Left cardiac atrium (tissue), 4 donors: ENCODE measurements around the gene ZNF112. TPM values are rescaled to one million over a fixed set of nuclear protein-coding genes. Genes with fewer than 3 reads are reported as not detected.

Experiments used
- ATAC-seq, 2 donors: fragments of 200-7000 bp; cut with Tn5 transposase; one replicate each; pipeline ENCODE4 v1.9.1; 2020; ENCODE audit warnings: mild to moderate bottlenecking in 2 of 2, moderate library complexity in 2 of 2
- DNase-seq: peaks from one replicate; pipeline ENCODE4 v3.0.0-alpha.2; 2020
- intact Hi-C, 2 donors: fragments of 100-400 bp; cut with DNase I; formaldehyde crosslinking; loops; one replicate each; pipeline versions ENCODE4 v1.14.1 to v1.15.1; 2022 to 2023
- total RNA-seq, 2 donors: library from RNA; stranded (reverse); fragmentation: NEBNext Ultra II Directional; extraction: Animal tissue kit (Norgen Biotek cat#: 25700); gene quantifications; one replicate each; pipeline ENCODE4 v1.2.1, GENCODE V29; 2021
- donor health status: DM: no; HTN: yes; CAD: no.
- donor health status: DM: no; HTN: yes; CAD: no; lungs with severe emphysema.
- donor health status: DM: yes; HTN: yes; CAD: no.
- donor health status: Dilated cardiomyopathy.

Gene ZNF112
- total RNA-seq, 2 donors from 2014 or later, result 4.5 to 5.2 TPM

DNA sequence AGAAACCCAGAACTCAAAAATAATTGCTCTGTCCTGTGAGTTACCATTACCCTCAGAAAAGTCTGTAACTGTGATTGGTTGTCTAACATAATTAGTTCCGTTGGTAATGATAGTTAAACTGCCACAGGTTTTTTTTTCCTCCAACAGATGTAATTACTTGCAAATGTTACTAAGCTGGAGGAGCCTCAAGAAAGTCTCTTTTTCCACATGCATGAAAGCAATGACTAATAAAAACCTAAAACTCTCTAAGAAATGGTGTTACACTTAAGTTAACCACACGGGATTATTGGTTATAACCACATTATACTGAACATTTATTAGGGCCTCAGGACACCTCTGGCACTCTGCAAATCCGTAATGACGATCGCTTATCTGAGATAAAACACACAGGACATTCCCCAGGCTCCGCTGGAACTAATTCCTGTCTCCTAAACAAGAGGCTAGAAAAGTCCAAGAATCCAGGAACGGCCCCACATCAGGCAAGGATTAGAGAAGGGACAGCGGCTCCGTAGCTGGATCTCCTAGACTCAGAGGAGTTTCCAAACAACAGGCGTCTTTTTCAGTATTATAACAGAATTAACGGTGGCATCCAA, 52.4 kb downstream of the ZNF112 start:
- ATAC-seq (peak; percentile 31 to 33), DNase-seq (no peak)
- intact Hi-C loops, result no loop called here

DNA sequence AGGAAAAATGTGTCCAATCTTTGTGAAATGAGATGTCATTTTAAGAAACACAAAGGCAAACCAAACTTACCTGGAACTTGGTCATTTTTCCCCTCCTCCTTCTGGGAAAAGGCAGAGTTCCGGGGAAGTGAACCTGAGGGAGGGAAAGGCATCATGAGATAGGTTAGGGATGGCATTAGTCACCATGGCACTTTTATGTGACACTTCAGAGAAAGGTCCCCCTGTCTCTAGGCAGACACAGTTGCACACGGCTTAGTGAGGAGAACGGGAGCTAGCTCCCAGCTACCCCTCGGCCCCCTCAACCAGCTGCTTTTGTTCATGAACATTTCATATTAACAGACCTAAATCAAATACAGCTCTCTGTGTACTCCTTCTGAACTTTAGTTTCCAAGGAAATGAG, 53.2 kb downstream of the ZNF112 start:
- DNase-seq (no peak), ATAC-seq (no peak)
- intact Hi-C loops, result no loop called here

DNA sequence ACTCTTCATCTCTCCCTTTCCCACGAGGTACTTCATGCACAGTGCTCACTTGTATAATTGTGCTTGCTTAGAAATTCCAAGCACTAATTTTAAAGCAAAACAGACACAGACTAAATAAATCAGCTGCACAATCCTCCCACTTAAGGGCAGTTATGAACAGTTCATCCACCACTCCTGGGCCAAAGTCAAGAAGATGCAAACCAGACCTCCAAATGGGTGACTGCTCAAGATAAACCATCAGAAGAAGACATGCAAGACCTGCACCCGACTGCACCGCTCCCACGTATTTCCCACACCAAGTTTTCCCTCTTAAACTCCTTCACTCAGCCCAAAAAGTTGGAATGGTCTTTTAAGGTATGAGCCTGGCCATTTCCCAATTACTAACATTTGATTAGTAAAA, 71.5 kb downstream of the ZNF112 start:
- intact Hi-C loops, result no loop called here
- ATAC-seq, result no peak
- no peak for DNase-seq

DNA sequence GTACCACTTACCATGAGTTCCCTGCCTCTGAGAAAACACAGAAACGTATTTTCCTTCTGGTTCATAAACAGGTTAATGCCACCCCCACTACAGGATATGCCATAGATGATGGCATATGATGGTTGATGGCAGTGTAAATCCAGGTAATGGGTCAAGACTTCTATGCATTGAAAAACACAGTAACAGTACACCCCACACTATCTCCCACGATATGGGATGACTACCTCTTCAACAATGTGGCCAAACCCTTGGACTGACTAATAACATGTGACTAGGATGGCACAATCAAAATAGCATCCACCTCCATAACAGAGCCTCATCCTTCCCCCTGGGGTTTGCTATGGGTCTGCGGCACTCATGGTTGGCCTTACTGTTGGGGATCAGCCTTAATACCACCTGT, 73.6 kb downstream of the ZNF112 start:
- DNase-seq (no peak), ATAC-seq (no peak)
- intact Hi-C loops, result no loop called here

DNA sequence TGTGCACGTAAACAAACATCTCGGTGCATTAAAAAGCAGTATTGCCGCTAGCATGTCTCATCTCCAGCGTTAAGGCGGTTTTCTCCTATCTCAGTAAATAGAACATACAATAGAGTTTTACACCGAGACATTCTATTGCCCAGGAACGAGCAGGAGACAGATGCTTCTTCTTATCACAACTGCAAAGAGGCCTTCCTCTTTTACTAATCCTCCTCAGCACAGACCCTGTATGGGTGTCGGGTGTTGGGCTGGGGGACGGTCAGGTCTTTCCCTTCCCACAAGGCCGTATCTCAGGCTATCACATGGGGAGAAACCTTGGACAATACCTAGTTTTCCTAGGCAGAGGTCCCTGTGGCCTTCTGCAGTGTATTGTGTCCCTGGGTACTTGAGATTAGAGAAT, 75.6 kb downstream of the ZNF112 start:
- no peak for ATAC-seq
- intact Hi-C loops, result no loop called here
- no peak for DNase-seq

DNA sequence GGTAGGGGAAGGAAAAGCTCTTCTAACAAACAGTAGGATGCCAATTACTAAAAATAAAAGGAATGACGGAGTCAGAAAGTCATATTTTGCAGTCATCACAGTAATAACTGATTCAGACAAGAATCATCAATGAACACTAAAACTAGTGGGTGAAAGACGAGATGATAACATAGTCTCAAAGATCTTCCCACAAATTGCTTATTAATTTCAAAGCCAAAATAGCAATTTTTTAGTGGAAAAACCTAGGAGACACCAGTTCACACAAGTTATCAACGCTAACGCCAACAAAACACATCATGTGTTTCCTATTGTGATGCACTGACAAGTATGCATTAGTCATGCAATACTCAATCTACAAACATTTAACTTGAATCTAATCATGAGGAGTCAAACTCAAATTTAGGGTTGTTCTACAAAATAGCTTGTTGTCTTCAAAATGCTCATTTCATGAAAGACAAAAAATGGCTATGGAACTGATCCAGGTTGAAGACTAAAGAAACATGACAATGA, 78.2 kb downstream of the ZNF112 start:
- ATAC-seq, result no peak
- intact Hi-C loops, result no loop called here
- no peak for DNase-seq

DNA sequence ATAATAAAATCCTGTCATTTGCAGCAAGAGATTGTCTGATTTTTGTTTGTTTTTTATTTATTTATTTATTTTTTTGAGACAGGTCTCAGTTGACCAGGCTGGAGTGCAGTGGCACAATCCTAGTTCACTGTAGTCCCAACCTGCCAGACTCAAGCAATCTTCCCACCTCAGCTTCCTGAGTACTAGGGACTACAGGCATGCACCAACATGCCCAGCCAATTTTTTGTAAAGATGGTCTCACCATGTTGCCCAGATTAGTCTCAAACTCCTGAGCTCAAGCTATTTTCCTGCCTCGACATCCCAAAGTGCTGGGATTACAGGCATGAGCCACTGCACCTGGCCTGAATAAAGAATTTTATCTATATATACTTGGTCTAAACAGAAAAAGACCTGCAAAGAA, 79.1 kb downstream of the ZNF112 start:
- ATAC-seq (no peak), DNase-seq (no peak)
- intact Hi-C loops, result no loop called here

Other genes with a start within 250 kb of the ZNF112 start
- 1 to 10 TPM; 3.2 to 3.3 TPM for gene ZNF225, start 243.3 kb downstream of the ZNF112 start, total RNA-seq
- gene ZNF234, start 215.1 kb downstream of the ZNF112 start, total RNA-seq, result 1 to 10 TPM; 8.1 to 9.6 TPM
- 10 to 100 TPM; 14.9 to 17.8 TPM for gene ZNF226, start 191.6 kb downstream of the ZNF112 start, total RNA-seq
- 10 to 100 TPM; 11.1 to 12.9 TPM for gene ZNF227, start 144.1 kb downstream of the ZNF112 start, total RNA-seq
- 1 to 10 TPM; 3.4 to 5.5 TPM for gene ZNF233, start 96.8 kb downstream of the ZNF112 start, total RNA-seq
- gene ZNF235, start 51.7 kb downstream of the ZNF112 start, total RNA-seq, result 1 to 10 TPM; 3.3 to 4.3 TPM
- gene ZNF285, start 44.9 kb upstream of the ZNF112 start, total RNA-seq, result 1 to 10 TPM; 3.6 to 3.9 TPM
- 1 to 10 TPM; 5.2 to 5.6 TPM for gene ZNF229, start 91.8 kb upstream of the ZNF112 start, total RNA-seq
- 1 to 10 TPM; 3.4 to 4.9 TPM for gene ZNF180, start 143.8 kb upstream of the ZNF112 start, total RNA-seq
- gene CEACAM20, start 173.0 kb upstream of the ZNF112 start, total RNA-seq, result not detected